Hepatocyte (in vitro differentiated cells): ENCODE data around the gene ARHGAP1.

Experiments
- EZH2 ChIP-seq: fragments of 200-600 bp; sonication (generic); IDR thresholded peaks from 2 replicates; pipeline ENCODE4 v1.6.1; 2016; ENCODE audit warnings: antibody characterized with exemption, mild to moderate bottlenecking, borderline replicate concordance
- EZH2phosphoT487 ChIP-seq: fragments of 200-600 bp; sonication (generic); IDR thresholded peaks from one replicate; pipeline ENCODE4 v1.6.1; 2018; ENCODE audit warnings: antibody characterized with exemption, mild to moderate bottlenecking, low read depth, moderate library complexity; ENCODE audit not compliant: unreplicated experiment, severe bottlenecking
- TF ChIP-seq, protein P1 (sequence below): fragments of 200-600 bp; sonication (generic); IDR thresholded peaks from 2 replicates; pipeline ENCODE4 v1.5.1; 2016; ENCODE audit warnings: antibody characterized with exemption, mild to moderate bottlenecking; ENCODE audit not compliant: poor library complexity

DNA sequence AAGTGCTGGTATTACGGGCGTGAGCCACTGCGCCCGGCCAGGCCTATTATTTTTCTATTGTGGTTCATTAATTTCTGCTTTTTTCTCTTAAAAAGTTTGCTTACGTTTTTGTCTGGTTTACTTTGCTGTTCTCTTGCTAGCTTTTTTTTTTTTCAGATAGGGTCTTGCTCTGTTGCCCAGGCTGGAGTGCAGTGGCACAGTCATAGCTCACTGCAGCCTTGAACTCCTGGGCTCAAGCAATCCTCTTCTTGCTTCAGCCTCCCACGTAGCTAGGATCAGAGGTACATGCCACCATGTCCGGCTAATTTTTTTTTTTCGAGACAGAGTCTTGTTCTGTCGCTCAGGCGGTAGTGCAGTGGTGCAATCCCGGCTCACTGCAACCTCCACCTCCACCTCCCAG, 37.3 kb upstream of the ARHGAP1 start:
- TF ChIP-seq, protein P1, sequence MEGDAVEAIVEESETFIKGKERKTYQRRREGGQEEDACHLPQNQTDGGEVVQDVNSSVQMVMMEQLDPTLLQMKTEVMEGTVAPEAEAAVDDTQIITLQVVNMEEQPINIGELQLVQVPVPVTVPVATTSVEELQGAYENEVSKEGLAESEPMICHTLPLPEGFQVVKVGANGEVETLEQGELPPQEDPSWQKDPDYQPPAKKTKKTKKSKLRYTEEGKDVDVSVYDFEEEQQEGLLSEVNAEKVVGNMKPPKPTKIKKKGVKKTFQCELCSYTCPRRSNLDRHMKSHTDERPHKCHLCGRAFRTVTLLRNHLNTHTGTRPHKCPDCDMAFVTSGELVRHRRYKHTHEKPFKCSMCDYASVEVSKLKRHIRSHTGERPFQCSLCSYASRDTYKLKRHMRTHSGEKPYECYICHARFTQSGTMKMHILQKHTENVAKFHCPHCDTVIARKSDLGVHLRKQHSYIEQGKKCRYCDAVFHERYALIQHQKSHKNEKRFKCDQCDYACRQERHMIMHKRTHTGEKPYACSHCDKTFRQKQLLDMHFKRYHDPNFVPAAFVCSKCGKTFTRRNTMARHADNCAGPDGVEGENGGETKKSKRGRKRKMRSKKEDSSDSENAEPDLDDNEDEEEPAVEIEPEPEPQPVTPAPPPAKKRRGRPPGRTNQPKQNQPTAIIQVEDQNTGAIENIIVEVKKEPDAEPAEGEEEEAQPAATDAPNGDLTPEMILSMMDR, result no peak
- TF ChIP-seq EZH2 (no peak), EZH2phosphoT487 (no peak)
